Gastroesophageal sphincter (tissue), 3 donors: ENCODE results near the gene TMEM38A.

Experiments used
- CTCF ChIP-seq, 4 experiments: fragments of 200-600 bp in 2 of 4; fragments of 450-650 bp in 2 of 4; sonication (generic) in 1 of 4; IDR thresholded peaks; one replicate each; pipeline ENCODE4 v1.5.1; 2017 to 2019; ENCODE audit warnings: antibody characterized with exemption in 4 of 4, mild to moderate bottlenecking in 2 of 4, moderate library complexity in 2 of 4
- POLR2A ChIP-seq, 2 donors: fragments of 450-650 bp; IDR thresholded peaks; one replicate each; pipeline ENCODE4 v1.6.1; 2017; ENCODE audit warnings: antibody characterized with exemption in 2 of 2, mild to moderate bottlenecking in 2 of 2, moderate library complexity in 1 of 2

- TF ChIP-seq CTCF (IDR thresholded peaks at IDR 0.05) (no peak), POLR2A (IDR thresholded peaks at IDR 0.05) (no peak)
These were observed 42.7 kb downstream of the TMEM38A start for GRCh38 chr19:16703677-16704076.
